Psoas muscle (tissue), 8 donors: Measurements from ENCODE around the gene BRINP3. TPM values are rescaled to one million over a fixed set of nuclear protein-coding genes. Genes with fewer than 3 reads are reported as not detected.

Experiments used
- ATAC-seq, 4 donors: fragments of 200-7000 bp; cut with Tn5 transposase; one replicate each; pipeline ENCODE4 v1.9.1; 2020; ENCODE audit warnings: moderate library complexity in 3 of 4, mild to moderate bottlenecking in 2 of 4
- DNase-seq, 2 donors: peaks; one replicate each; pipeline ENCODE4 v3.0.0-alpha.2; 2020
- H3K27ac ChIP-seq: fragments of 200-600 bp; one replicate; pipeline ENCODE4 v1.8.0; 2022
- H3K27me3 ChIP-seq, 3 donors: fragments of 200-600 bp in 1 of 3; one replicate each; pipeline versions ENCODE4 v1.6.1 to v1.8.0; 2013 to 2022; ENCODE audit warnings: low read length in 2 of 3, mild to moderate bottlenecking in 2 of 3, moderate library complexity in 1 of 3; ENCODE audit not compliant: insufficient read depth in 3 of 3
- H3K36me3 ChIP-seq, 2 donors: fragments of 200-600 bp in 1 of 2; one replicate each; pipeline versions ENCODE4 v1.6.1 to v1.8.0; 2013 to 2022; ENCODE audit warnings: low read depth in 1 of 2, mild to moderate bottlenecking in 1 of 2, moderate library complexity in 1 of 2; ENCODE audit not compliant: insufficient read depth in 1 of 2
- H3K4me1 ChIP-seq: fragments of 200-600 bp; one replicate; pipeline ENCODE4 v1.8.0; 2022
- H3K4me3 ChIP-seq: fragments of 200-600 bp; one replicate; pipeline ENCODE4 v1.8.0; 2022; ENCODE audit warnings: mild to moderate bottlenecking
- H3K9me3 ChIP-seq: fragments of 200-600 bp; one replicate; pipeline ENCODE4 v1.8.0; 2022
- WGBS, 3 donors: extraction: QIAGEN DNeasy Blood & Tissue Kit; methylation state at CpG; one replicate each; pipeline versions ENCODE4 v1.1.6 to v1.1.7; 2013; 5-methylcytosine and 5-hydroxymethylcytosine counted together
- intact Hi-C, 2 donors: fragments of 100-400 bp; cut with DNase I; formaldehyde crosslinking; loops; one replicate each; pipeline versions ENCODE4 v1.11.0 to v1.14.2; 2022
- polyA plus RNA-seq, 3 donors: library from polyadenylated mRNA; stranded (reverse); fragments of 200-250 nt; gene quantifications; one replicate each; pipeline ENCODE4 v1.2.3, GENCODE V29; 2013
- total RNA-seq, 4 donors: library from RNA; stranded (reverse); fragmentation: NEBNext Ultra II Directional in 2 of 4; extraction: Animal tissue kit (Norgen Biotek cat#: 25700) in 2 of 4; gene quantifications; one replicate each; pipeline versions ENCODE4 v1.2.1 to v1.2.4, GENCODE V29; 2021 to 2023
- TF ChIP-seq, protein P1 (sequence below): fragments of 200-600 bp; IDR thresholded peaks from one replicate; pipeline ENCODE4 v1.8.0; 2022; ENCODE audit warnings: antibody characterized with exemption
- donor health status: healthy with polysubstance abuse.
- donor health status: DM: no; HTN: no; CAD: no; lungs with moderate emphysema.
- donor health status: Bipolar disorder and iron deficiency.
- donor health status: healthy.
- donor health status: DM: yes; HTN: yes; CAD: no.
- donor health status: DM: no; HTN: no; CAD: no.
- donor health status: DM: no; HTN: no; CAD: no.
- donor health status: DM: yes; HTN: yes; CAD: no.

Gene BRINP3
- total and polyA plus RNA-seq, 7 donors = 0.09 to 0.45 TPM; not detected in 5

DNA sequence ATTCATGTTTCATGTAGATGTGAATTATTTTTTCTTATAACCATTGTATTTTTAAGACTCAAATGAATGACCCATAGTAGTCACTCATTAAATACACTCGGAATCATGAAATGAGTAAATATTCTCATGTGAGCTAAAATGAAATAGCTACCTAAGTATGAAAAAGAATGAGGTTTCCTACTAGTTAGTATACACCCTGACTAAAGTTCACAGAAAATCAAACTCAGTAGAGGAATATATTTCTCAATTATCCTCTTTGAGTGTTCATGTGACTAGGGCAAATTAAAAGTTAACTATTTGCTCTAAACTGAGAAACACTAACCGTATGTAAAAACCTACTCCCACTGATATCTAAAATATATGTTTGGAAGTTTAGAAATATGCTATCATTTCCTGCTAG lies 187.8 kb downstream of the BRINP3 start:
- no peaks in the 10 kb centered on the region for H3K4me1 ChIP-seq
- intact Hi-C loops = no loop called here
- no peak overlapping the region for H3K27ac ChIP-seq
- no peak overlapping the region for H3K4me3 ChIP-seq
- no peaks in the 10 kb centered on the region for H3K36me3 ChIP-seq
- TF ChIP-seq, protein P1, sequence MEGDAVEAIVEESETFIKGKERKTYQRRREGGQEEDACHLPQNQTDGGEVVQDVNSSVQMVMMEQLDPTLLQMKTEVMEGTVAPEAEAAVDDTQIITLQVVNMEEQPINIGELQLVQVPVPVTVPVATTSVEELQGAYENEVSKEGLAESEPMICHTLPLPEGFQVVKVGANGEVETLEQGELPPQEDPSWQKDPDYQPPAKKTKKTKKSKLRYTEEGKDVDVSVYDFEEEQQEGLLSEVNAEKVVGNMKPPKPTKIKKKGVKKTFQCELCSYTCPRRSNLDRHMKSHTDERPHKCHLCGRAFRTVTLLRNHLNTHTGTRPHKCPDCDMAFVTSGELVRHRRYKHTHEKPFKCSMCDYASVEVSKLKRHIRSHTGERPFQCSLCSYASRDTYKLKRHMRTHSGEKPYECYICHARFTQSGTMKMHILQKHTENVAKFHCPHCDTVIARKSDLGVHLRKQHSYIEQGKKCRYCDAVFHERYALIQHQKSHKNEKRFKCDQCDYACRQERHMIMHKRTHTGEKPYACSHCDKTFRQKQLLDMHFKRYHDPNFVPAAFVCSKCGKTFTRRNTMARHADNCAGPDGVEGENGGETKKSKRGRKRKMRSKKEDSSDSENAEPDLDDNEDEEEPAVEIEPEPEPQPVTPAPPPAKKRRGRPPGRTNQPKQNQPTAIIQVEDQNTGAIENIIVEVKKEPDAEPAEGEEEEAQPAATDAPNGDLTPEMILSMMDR = no peak
- DNase-seq (no peak), ATAC-seq (no peak)
- H3K27me3 ChIP-seq = no peaks in the 10 kb centered on the region
- no peaks in the 10 kb centered on the region for H3K9me3 ChIP-seq
- 84 to 90% (median 87%) methylated on average over 2 of the region's 2 CpGs for WGBS, 3 donors

- TF ChIP-seq, protein P1 = no peak
- DNase-seq (no peak), ATAC-seq (no peak)
- H3K4me1 ChIP-seq = no peaks in the 10 kb centered on the region
- 59 to 77% (median 65%) methylated on average over 1 of the region's 1 CpG for WGBS, 3 donors
- H3K9me3 ChIP-seq = no peaks in the 10 kb centered on the region
- H3K36me3 ChIP-seq = no peaks in the 10 kb centered on the region
- no peak overlapping the region for H3K4me3 ChIP-seq
- H3K27me3 ChIP-seq = no peaks in the 10 kb centered on the region
- intact Hi-C loops = no loop called here
- no peak overlapping the region for H3K27ac ChIP-seq
Measured at GRCh38 chr1:190286111-190286510, 191.6 kb downstream of the BRINP3 start.

- Histone ChIP-seq H3K36me3 (no peaks in the 10 kb centered on the region), H3K27me3 (no peaks in the 10 kb centered on the region), H3K4me3 (no peak overlapping the region), H3K9me3 (no peaks in the 10 kb centered on the region), H3K27ac (no peak overlapping the region), H3K4me1 (no peaks in the 10 kb centered on the region)
- TF ChIP-seq, protein P1 = no peak
- intact Hi-C loops = no loop called here
- ATAC-seq (no peak), DNase-seq (no peak)
- 94 to 97% (median 96%) methylated on average over 3 of the region's 3 CpGs for WGBS, 3 donors
Measured at GRCh38 chr1:190277107-190277506, 200.6 kb downstream of the BRINP3 start.

- DNase-seq (no peak), ATAC-seq (no peak)
- WGBS, 3 donors = 66 to 78% (median 74%) methylated on average over 1 of the region's 1 CpG
- TF ChIP-seq, protein P1 = no peak
- H3K4me1 ChIP-seq = no peaks in the 10 kb centered on the region
- H3K27ac ChIP-seq = no peak overlapping the region
- H3K27me3 ChIP-seq = no peaks in the 10 kb centered on the region
- no peaks in the 10 kb centered on the region for H3K9me3 ChIP-seq
- H3K36me3 ChIP-seq = no peaks in the 10 kb centered on the region
- intact Hi-C loops = no loop called here
- H3K4me3 ChIP-seq = no peak overlapping the region
Measured at GRCh38 chr1:190274721-190275120, 202.9 kb downstream of the BRINP3 start.

DNA sequence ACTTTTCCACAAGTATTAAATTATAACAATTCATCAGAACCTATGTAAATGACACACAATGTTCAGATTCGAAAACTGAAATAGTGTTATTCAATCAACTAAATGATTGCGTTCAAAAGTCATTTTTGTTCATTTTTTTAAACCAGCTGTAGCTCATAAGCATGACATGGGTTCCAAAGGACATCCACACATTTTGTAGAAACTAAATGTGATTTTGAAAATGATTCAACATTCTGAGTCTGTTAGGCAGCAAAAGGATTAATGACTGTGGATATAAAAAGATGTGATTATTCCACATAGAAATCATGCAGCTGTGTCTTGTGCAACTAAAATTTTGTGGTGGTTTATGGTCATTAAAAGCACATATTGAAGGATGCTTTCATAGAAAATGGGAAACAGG lies 204.5 kb downstream of the BRINP3 start:
- no peaks in the 10 kb centered on the region for H3K9me3 ChIP-seq
- no peaks in the 10 kb centered on the region for H3K27me3 ChIP-seq
- no peaks in the 10 kb centered on the region for H3K36me3 ChIP-seq
- DNase-seq (no peak), ATAC-seq (no peak)
- intact Hi-C loops = no loop called here
- TF ChIP-seq, protein P1 = no peak
- 20 to 30% (median 23%) methylated on average over 2 of the region's 2 CpGs for WGBS, 3 donors
- H3K4me3 ChIP-seq = no peak overlapping the region
- H3K27ac ChIP-seq = no peak overlapping the region
- H3K4me1 ChIP-seq = no peaks in the 10 kb centered on the region
